Fibroblast of pulmonary artery (primary cell): Measurements from ENCODE around the gene ST13.
"Not testable (repeated sequence)": the region's sequence is repeated elsewhere in the genome, so short reads cannot be mapped to it uniquely, and the experiment has no call there.

Experiments
- DNase-seq: peaks from one replicate; pipeline ENCODE4 v3.0.0-alpha.2; 2010; ENCODE audit warnings: low read depth
- H3K4me3 ChIP-seq: replicated peaks from 2 replicates; pipeline ENCODE4 v1.5.1; 2011; ENCODE audit warnings: low read depth, mild to moderate bottlenecking, control low read depth, low read length, moderate library complexity
- TF ChIP-seq, protein P1 (sequence below): IDR thresholded peaks from 2 replicates; pipeline ENCODE4 v1.5.1; 2011; ENCODE audit warnings: mild to moderate bottlenecking, control low read depth, low read length, inconsistent platforms; ENCODE audit errors: missing control alignments

ST13 gene

DNA sequence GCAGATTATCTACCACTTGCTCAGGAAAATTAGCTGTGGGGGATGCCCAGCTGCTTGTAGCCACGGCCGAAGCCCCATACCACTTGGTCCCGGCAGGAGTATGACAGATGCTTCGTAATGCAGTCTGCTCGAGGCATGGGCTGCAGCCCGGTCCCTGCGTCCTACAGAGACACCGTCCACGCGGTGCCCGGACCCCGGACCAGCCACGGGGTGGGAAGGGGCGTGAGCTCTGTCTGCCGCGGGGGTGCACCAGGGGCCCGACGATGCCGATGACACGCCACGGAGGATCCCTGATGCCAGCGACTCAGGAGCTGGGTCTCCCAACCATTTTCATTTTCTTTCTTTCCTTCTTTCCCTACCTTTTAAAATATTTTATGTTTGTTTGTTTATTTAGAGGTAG lies 67.3 kb downstream of the ST13 start:
- DNase-seq, result no peak
- no peak overlapping the region for H3K4me3 ChIP-seq
- TF ChIP-seq, protein P1, sequence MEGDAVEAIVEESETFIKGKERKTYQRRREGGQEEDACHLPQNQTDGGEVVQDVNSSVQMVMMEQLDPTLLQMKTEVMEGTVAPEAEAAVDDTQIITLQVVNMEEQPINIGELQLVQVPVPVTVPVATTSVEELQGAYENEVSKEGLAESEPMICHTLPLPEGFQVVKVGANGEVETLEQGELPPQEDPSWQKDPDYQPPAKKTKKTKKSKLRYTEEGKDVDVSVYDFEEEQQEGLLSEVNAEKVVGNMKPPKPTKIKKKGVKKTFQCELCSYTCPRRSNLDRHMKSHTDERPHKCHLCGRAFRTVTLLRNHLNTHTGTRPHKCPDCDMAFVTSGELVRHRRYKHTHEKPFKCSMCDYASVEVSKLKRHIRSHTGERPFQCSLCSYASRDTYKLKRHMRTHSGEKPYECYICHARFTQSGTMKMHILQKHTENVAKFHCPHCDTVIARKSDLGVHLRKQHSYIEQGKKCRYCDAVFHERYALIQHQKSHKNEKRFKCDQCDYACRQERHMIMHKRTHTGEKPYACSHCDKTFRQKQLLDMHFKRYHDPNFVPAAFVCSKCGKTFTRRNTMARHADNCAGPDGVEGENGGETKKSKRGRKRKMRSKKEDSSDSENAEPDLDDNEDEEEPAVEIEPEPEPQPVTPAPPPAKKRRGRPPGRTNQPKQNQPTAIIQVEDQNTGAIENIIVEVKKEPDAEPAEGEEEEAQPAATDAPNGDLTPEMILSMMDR, result no peak

DNA sequence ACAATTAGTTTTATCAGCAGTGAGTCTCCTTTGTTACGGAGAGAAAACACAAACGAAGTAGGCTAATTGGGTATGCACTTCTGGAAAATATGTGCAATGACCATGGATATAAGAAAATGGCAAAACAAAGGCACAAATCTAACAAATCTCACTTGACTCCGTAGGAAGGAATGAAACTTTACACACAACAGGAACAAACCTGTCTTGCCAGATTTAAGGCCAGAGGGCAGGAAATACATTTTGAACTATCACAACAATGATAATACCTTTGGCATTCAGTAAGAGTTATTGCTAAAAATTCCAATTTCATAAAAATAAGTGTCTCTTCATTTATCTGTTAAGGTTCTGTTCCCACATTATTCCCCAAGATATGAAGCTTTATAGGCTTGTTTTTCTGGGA lies 73.9 kb downstream of the ST13 start:
- DNase-seq, result no peak

DNA sequence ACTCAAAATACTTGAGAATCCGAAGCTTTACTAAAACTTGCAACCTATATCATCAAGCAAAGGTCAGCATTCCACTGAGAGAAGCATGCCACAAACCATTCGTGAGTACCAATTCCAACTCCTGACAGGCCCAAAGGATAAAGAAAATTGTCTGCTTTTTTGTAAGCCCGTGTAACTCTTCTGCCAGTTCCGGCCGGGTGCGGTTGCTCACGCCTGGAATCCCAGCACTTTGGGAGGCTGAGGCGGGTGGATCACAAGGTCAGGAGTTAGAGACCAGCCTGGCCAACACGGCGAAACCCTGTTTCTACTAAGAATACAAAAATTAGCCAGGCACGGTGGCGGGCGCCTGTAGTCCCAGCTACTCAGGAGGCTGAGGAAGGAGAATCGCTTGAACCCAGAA lies 74.7 kb downstream of the ST13 start:
- DNase-seq, result not testable (repeated sequence)

More for the DNA sequence above, 73.9 kb downstream of the ST13 start:
- TF ChIP-seq, protein P1, result no peak
- H3K4me3 ChIP-seq, result no peak overlapping the region

More for the DNA sequence above, 74.7 kb downstream of the ST13 start:
- H3K4me3 ChIP-seq, result not testable (repeated sequence)
